Fibroblast of mammary gland (primary cell): ENCODE results near the gene CFAP61.
A peak's percentile ranks its signal among the peaks of the same experiment; 100 is the strongest.

Experiments used
- DNase-seq: peaks from one replicate; pipeline ENCODE4 v3.0.0-alpha.2; 2010; ENCODE audit warnings: low read depth
- H3K4me3 ChIP-seq: 2 replicates; pipeline ENCODE4 v1.5.1; 2011; ENCODE audit warnings: low read depth, mild to moderate bottlenecking, low read length, moderate library complexity; ENCODE audit not compliant: control insufficient read depth
- CTCF ChIP-seq: conservative IDR thresholded peaks from 2 replicates; pipeline ENCODE4 v1.5.1; 2011; ENCODE audit warnings: low read depth, low read length, inconsistent platforms; ENCODE audit not compliant: control insufficient read depth, insufficient read depth

Gene CFAP61

GRCh38 chr20:20373091-20373571 is 320.8 kb downstream of the CFAP61 start:
- no peak for TF ChIP-seq CTCF
- no peak overlapping the region for H3K4me3 ChIP-seq
- peak; percentile 59 for DNase-seq

GRCh38 chr20:20375862-20376261 is 323.5 kb downstream of the CFAP61 start:
- no peak for DNase-seq
- no peak for TF ChIP-seq CTCF
- no peak overlapping the region for H3K4me3 ChIP-seq

GRCh38 chr20:20386192-20386591 is 333.9 kb downstream of the CFAP61 start:
- H3K4me3 ChIP-seq = no peak overlapping the region
- DNase-seq = no peak
- no peak for TF ChIP-seq CTCF

GRCh38 chr20:20390393-20390792 is 338.1 kb downstream of the CFAP61 start:
- DNase-seq = no peak
- no peak for TF ChIP-seq CTCF
- H3K4me3 ChIP-seq = no peak overlapping the region

GRCh38 chr20:20391115-20391514 is 338.8 kb downstream of the CFAP61 start:
- no peak for DNase-seq
- TF ChIP-seq CTCF = no peak
- H3K4me3 ChIP-seq = no peak overlapping the region

- no peak for DNase-seq
- no peak overlapping the region for H3K4me3 ChIP-seq
- TF ChIP-seq CTCF = no peak
Observed at GRCh38 chr20:20391766-20392165, 339.4 kb downstream of the CFAP61 start.
